ENCODE results near the gene BEGAIN.

DNA sequence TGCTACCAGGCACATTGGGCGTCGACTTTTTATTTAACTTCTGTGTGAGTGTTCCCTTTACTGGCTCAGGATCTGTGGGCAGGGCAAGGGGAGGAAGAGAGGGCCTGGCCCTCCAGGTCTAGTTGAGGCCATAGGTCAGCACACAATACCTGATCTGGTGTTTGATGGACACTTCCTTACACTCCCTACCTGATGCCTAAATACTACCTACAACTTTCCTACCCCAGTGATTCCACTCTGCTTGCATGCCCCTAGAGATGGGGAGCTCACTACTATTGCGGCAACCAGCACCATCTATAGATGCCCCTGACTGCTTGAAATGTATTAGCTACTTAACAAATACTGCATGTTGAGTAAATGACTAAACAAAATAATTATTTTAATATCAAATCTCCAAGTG lies 20.8 kb upstream of the BEGAIN start:
- TF ChIP-seq, protein P1, sequence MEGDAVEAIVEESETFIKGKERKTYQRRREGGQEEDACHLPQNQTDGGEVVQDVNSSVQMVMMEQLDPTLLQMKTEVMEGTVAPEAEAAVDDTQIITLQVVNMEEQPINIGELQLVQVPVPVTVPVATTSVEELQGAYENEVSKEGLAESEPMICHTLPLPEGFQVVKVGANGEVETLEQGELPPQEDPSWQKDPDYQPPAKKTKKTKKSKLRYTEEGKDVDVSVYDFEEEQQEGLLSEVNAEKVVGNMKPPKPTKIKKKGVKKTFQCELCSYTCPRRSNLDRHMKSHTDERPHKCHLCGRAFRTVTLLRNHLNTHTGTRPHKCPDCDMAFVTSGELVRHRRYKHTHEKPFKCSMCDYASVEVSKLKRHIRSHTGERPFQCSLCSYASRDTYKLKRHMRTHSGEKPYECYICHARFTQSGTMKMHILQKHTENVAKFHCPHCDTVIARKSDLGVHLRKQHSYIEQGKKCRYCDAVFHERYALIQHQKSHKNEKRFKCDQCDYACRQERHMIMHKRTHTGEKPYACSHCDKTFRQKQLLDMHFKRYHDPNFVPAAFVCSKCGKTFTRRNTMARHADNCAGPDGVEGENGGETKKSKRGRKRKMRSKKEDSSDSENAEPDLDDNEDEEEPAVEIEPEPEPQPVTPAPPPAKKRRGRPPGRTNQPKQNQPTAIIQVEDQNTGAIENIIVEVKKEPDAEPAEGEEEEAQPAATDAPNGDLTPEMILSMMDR (IDR thresholded peaks at IDR 0.05; ENCODE audit: low read depth, low read length, poor library complexity, severe bottlenecking): no peak
- no peak for TF ChIP-seq EZH2phosphoT487 (IDR thresholded peaks at IDR 0.05; ENCODE audit: borderline replicate concordance, low read length)

Data from DOHH2 (cell line).